GM10248 (cell line): Measurements from ENCODE around the gene SPACA5.
"Not testable (repeated sequence)": the region's sequence is repeated elsewhere in the genome, so short reads cannot be mapped to it uniquely, and the experiment has no call there.

Experiments
- CTCF ChIA-PET: fragments of 300-600 bp; sonication (Branson Sonifier 250); formaldehyde crosslinking; extraction: SDS; loops from one replicate; lab custom pipeline; 2021; ENCODE audit warnings: antibody characterized with exemption; lab: Yijun Ruan, JAX
- POLR2A ChIA-PET: fragments of 350-650 bp; sonication (Branson Sonifier 250); formaldehyde crosslinking; extraction: SDS; loops from one replicate; lab custom pipeline; 2020; ENCODE audit warnings: antibody characterized with exemption; lab: Yijun Ruan, JAX
- DNase-seq: peaks from one replicate; pipeline ENCODE4 v3.0.0; 2012; ENCODE audit errors: extremely low spot score
- TF ChIP-seq, protein P1 (sequence below): IDR thresholded peaks from 2 replicates; pipeline ENCODE4 v1.5.1; 2012; ENCODE audit warnings: mild to moderate bottlenecking, low read depth; ENCODE audit errors: extremely low read depth, missing control alignments, control extremely low read depth

The SPACA5 gene

DNA sequence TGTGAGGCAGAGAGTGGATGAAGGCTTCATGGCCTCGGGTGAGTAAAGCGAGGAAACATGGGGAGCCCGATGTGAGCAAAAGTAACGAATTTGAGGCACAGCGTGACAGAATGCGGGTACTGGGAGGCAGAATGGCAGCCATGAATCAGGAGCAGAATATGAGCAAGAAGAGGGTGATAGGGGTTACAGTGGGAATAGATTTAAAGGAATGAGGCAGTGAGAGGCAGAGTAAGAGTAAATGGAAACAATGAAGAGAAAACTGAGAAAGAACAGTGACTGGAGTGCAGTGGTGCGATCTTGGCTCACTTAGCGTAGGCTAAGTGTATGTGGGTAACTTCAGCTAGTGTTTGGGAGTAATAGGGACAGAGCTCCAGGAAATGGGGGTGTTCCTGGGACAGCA, at the start of gene SPACA5:
Gene SPACA5 (plus strand): TSS at position 301 of the 400 bp plus-strand sequence. CDS start 815 bp downstream, outside the sequence.
- POLR2A ChIA-PET, DNase-seq, CTCF ChIA-PET: not testable (repeated sequence)

- POLR2A ChIA-PET, DNase-seq: not testable (repeated sequence)
- CTCF ChIA-PET, result interaction anchor here (1.8 to 2.5 kb wide), 3 partner anchors 13 to 69 kb away, joined by 3 to 12 read pairs (median 4); no protein-coding TSS in a partner anchor
Measured at GRCh38 chrX:47958206-47958605, 48.6 kb upstream of the SPACA5 start.

DNA sequence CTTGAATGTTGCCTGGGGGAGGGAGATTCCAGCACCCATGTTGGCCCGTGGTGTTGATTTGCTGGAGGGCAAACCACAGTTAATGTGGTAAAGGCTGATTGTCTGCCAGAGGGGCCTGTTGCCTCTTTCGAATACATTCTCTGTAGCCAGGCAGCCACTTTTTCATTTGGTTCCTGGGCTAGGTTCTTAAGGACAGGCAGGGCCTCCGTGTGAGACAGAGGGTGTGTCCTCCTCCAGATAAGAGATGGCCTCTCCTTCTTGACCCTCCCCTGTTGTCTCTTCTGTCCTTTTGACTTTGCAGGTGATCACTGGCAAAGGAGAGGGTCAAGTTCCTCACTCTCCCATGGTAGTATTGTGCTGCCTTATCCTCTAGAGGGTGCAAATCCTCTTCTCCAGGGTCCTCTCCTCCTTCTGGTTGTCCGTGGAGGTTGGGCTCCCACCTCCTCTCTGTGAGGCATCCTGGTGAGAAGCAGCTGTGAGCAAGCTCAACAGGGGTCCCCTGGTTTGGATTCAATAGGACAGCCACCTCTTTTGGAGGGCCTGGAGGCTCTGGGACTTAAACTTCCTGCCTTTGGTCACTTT, 47.9 kb upstream of the SPACA5 start:
- ChIA-PET POLR2A (no interaction called here), CTCF (interaction anchor here (1.0 to 2.5 kb wide), 6 partner anchors 12 to 419 kb away, joined by 3 to 12 read pairs (median 3); no protein-coding TSS in a partner anchor)
- TF ChIP-seq, protein P1, sequence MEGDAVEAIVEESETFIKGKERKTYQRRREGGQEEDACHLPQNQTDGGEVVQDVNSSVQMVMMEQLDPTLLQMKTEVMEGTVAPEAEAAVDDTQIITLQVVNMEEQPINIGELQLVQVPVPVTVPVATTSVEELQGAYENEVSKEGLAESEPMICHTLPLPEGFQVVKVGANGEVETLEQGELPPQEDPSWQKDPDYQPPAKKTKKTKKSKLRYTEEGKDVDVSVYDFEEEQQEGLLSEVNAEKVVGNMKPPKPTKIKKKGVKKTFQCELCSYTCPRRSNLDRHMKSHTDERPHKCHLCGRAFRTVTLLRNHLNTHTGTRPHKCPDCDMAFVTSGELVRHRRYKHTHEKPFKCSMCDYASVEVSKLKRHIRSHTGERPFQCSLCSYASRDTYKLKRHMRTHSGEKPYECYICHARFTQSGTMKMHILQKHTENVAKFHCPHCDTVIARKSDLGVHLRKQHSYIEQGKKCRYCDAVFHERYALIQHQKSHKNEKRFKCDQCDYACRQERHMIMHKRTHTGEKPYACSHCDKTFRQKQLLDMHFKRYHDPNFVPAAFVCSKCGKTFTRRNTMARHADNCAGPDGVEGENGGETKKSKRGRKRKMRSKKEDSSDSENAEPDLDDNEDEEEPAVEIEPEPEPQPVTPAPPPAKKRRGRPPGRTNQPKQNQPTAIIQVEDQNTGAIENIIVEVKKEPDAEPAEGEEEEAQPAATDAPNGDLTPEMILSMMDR, result peak; percentile 12
- DNase-seq, result peak; percentile 13

DNA sequence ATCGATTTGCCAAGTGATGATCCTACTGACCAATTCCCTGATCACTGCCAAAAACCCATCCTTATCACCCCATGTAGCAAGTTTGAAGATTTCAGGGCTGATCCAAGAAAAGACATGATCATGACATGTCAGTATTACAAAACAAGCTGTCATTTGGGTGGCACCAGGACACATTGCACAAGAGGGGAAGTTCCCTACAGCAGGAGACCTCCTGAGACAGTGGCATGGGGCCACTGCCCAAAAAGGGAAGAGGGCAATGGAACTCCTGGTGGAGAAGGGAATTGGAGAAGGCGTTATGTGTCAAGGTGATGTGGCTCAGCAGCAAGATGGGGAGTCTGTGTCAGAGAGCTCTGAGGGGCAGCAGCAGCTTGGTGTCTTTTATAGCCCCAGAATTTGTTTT, 46.4 kb upstream of the SPACA5 start:
- CTCF ChIA-PET, result interaction anchor here (2.5 kb wide), 1 partner anchor 67 kb away, joined by 12 read pairs; no protein-coding TSS in a partner anchor
- TF ChIP-seq, protein P1, result no peak
- POLR2A ChIA-PET, result no interaction called here
- DNase-seq, result no peak

GRCh38 chrX:47961830-47962229, 45.0 kb upstream of the SPACA5 start:
- DNase-seq, POLR2A ChIA-PET, CTCF ChIA-PET: not testable (repeated sequence)

GRCh38 chrX:47965526-47965925, 41.3 kb upstream of the SPACA5 start:
- POLR2A ChIA-PET, CTCF ChIA-PET, DNase-seq: not testable (repeated sequence)

- TF ChIP-seq, protein P1, result no peak
- CTCF ChIA-PET, result no interaction called here
- POLR2A ChIA-PET, result no interaction called here
- no peak for DNase-seq
Measured at GRCh38 chrX:47973235-47973634, 33.6 kb upstream of the SPACA5 start.

- TF ChIP-seq, protein P1, result no peak
- DNase-seq, result no peak
- ChIA-PET POLR2A (no interaction called here), CTCF (no interaction called here)
Measured at GRCh38 chrX:47976254-47977151, 30.3 kb upstream of the SPACA5 start.
